Smooth muscle cell (in vitro differentiated cells): ENCODE results near the gene TRHDE. TPM values are rescaled to one million over a fixed set of nuclear protein-coding genes. Genes with fewer than 3 reads are reported as not detected.
"Not testable (repeated sequence)": the region's sequence is repeated elsewhere in the genome, so short reads cannot be mapped to it uniquely, and the experiment has no call there.

Source experiments
- DNase-seq: peaks from one replicate; lab custom pipeline; 2025; ENCODE audit not compliant: unreplicated experiment; lab: John Stamatoyannopoulos, UW
- H2AFZ ChIP-seq: fragments of 200-600 bp; sonication (generic); 2 replicates; pipeline ENCODE4 v1.6.0; 2016; ENCODE audit warnings: antibody characterized with exemption, low read depth, mild to moderate bottlenecking
- H3F3A ChIP-seq: fragments of 200-600 bp; sonication (generic); 2 replicates; pipeline ENCODE4 v1.6.0; 2017; ENCODE audit warnings: antibody characterized with exemption, low read depth
- H3K27ac ChIP-seq: fragments of 200-600 bp; sonication (generic); 2 replicates; pipeline ENCODE4 v1.5.1; 2016; ENCODE audit warnings: low read depth, mild to moderate bottlenecking
- H3K27me3 ChIP-seq: fragments of 200-600 bp; sonication (generic); 2 replicates; pipeline ENCODE4 v1.6.1; 2016; ENCODE audit warnings: low read depth, mild to moderate bottlenecking
- H3K36me3 ChIP-seq: fragments of 200-600 bp; sonication (generic); 2 replicates; pipeline ENCODE4 v1.5.1; 2016; ENCODE audit warnings: low read depth
- H3K4me1 ChIP-seq: fragments of 200-600 bp; sonication (generic); 2 replicates; pipeline ENCODE4 v1.5.1; 2016; ENCODE audit warnings: low read depth
- H3K4me2 ChIP-seq: fragments of 200-600 bp; sonication (generic); 2 replicates; pipeline ENCODE4 v1.6.0; 2016; ENCODE audit warnings: mild to moderate bottlenecking
- H3K4me3 ChIP-seq: fragments of 200-600 bp; sonication (generic); 2 replicates; pipeline ENCODE4 v1.5.1; 2016; ENCODE audit warnings: mild to moderate bottlenecking
- H3K79me2 ChIP-seq: fragments of 200-600 bp; sonication (generic); 2 replicates; pipeline ENCODE4 v1.6.0; 2016; ENCODE audit warnings: low read depth, mild to moderate bottlenecking
- H3K9ac ChIP-seq: fragments of 200-600 bp; sonication (generic); 2 replicates; pipeline ENCODE4 v1.6.0; 2016; ENCODE audit warnings: low read depth
- H3K9me3 ChIP-seq: fragments of 200-600 bp; sonication (generic); replicated peaks from 2 replicates; pipeline ENCODE4 v1.5.1; 2016; ENCODE audit warnings: low read depth
- H4K20me1 ChIP-seq: fragments of 200-600 bp; sonication (generic); 2 replicates; pipeline ENCODE4 v1.6.0; 2016; ENCODE audit warnings: low read depth
- CTCF ChIP-seq: fragments of 200-600 bp; sonication (generic); IDR thresholded peaks from 2 replicates; pipeline ENCODE4 v1.5.1; 2017; ENCODE audit warnings: borderline replicate concordance, mild to moderate bottlenecking, antibody characterized with exemption; ENCODE audit not compliant: insufficient read depth, poor library complexity, severe bottlenecking
- WGBS: methylation state at CpG from one replicate; pipeline ENCODE4 v1.1.7; 2016; ENCODE audit warnings: low lambda C conversion rate; 5-methylcytosine and 5-hydroxymethylcytosine counted together
- polyA plus RNA-seq: library from polyadenylated mRNA; unstranded; fragments of >200 nt; fragmentation: Nextera tagmentation; extraction: Ambion mirVana; gene quantifications from 2 replicates; pipeline ENCODE4 v1.2.1, GENCODE V29; 2016
- total RNA-seq: library from RNA; depleted of rRNA; stranded (reverse); fragments of >200 nt; gene quantifications from 2 replicates; pipeline ENCODE4 v1.2.3, GENCODE V29; 2014

Gene TRHDE
- total and polyA plus RNA-seq, 2 experiments from 2014 or later = 0.32 to 0.81 TPM

DNA sequence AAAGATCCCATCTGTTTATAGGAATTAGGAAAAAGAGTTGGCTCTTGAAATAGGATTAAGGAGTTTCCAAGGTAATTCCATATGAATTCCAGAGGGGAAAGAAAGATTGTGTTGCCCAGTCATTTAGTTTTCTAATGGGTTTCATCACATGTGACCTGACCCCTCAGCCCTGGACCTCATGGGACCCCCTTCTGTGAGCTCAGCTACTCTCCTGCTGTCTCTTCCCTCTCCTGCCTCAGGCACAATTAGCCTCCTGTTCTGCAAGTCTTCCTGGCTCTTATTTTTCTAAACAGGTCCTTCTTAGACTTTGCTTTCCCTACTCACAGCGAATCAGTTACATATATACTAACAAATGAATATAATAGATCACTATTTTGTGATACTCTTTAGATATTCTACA lies 237.7 kb downstream of the TRHDE start:
- H4K20me1 ChIP-seq = no peaks in the 10 kb centered on the region
- no peaks in the 10 kb centered on the region for H3K36me3 ChIP-seq
- no peak overlapping the region for H3K4me3 ChIP-seq
- H2AFZ ChIP-seq = no peak overlapping the region
- no peak overlapping the region for H3K9ac ChIP-seq
- DNase-seq = no peak
- H3K4me2 ChIP-seq = no peak overlapping the region
- H3F3A ChIP-seq = no peaks in the 10 kb centered on the region
- WGBS = 91% methylated on average over 1 of the region's 1 CpG
- H3K4me1 ChIP-seq = peaks cover 14% of the 10 kb centered on the region
- TF ChIP-seq CTCF = no peak
- no peaks in the 10 kb centered on the region for H3K79me2 ChIP-seq
- no peaks in the 10 kb centered on the region for H3K9me3 ChIP-seq
- H3K27ac ChIP-seq = no peak overlapping the region
- H3K27me3 ChIP-seq = no peaks in the 10 kb centered on the region

DNA sequence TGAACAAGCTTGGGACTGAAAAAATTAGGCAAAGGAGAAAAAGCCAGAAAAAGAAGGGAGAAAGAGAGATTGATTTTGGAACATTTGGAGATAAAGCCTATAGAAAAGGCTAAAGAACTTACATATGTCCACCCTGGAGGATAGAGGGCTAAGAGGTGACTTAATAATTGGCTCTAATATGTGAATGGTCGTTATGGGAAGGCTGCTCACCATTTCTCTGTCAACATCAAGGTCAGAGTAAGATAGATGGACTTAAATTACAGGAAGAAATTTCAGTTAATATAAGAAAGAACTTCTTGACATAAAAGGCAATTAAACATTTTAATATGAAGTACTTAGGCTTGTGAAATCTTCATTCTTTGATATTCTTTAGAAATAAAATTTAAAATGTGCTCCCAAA lies 238.6 kb downstream of the TRHDE start:
- Histone ChIP-seq H3K79me2 (no peaks in the 10 kb centered on the region), H2AFZ (no peak overlapping the region), H3K9me3 (no peaks in the 10 kb centered on the region), H4K20me1 (no peaks in the 10 kb centered on the region), H3K9ac (no peak overlapping the region), H3K27me3 (no peaks in the 10 kb centered on the region), H3K4me1 (peaks cover 14% of the 10 kb centered on the region), H3K36me3 (no peaks in the 10 kb centered on the region), H3K27ac (no peak overlapping the region), H3K4me2 (no peak overlapping the region), H3F3A (no peaks in the 10 kb centered on the region), H3K4me3 (no peak overlapping the region)
- WGBS = 79% methylated on average over 1 of the region's 1 CpG
- TF ChIP-seq CTCF = no peak
- no peak for DNase-seq

- Histone ChIP-seq H3F3A (no peaks in the 10 kb centered on the region), H3K9me3 (no peaks in the 10 kb centered on the region), H3K36me3 (no peaks in the 10 kb centered on the region), H3K27ac (no peak overlapping the region), H3K4me3 (peak overlapping the region; percentile 1), H3K27me3 (no peaks in the 10 kb centered on the region), H3K79me2 (no peaks in the 10 kb centered on the region), H3K4me1 (peaks cover 14% of the 10 kb centered on the region), H2AFZ (peak overlapping the region; percentile 63), H4K20me1 (no peaks in the 10 kb centered on the region), H3K9ac (no peak overlapping the region), H3K4me2 (peak overlapping the region; percentile 67)
- no peak for DNase-seq
- TF ChIP-seq CTCF = no peak
- WGBS = 89% methylated on average over 2 of the region's 2 CpGs
Observed at GRCh38 chr12:72511498-72511897, 239.3 kb downstream of the TRHDE start.

DNA sequence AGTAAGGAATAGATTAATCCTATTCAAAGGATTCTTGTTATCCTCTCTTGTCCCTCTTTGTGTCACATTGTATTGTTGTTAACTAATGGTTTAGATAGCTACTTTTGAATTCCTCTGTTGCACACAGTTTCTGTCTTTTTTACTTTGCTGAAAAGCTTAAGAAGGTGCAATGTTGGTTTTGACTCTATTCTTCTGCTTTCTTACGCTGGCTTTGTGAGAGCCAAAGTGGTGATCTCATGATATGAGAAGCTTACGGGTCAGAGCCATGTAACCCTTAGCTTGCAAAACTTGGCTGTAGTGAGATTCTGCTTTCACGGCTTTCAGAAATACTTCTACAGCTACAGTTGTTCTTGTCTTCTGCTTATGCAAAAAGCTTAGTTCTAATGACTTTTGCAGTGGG lies 239.7 kb downstream of the TRHDE start:
- peak overlapping the region; percentile 63 for H2AFZ ChIP-seq
- no peak for TF ChIP-seq CTCF
- no peaks in the 10 kb centered on the region for H3K27me3 ChIP-seq
- no peak overlapping the region for H3K27ac ChIP-seq
- peak overlapping the region; percentile 1 for H3K4me3 ChIP-seq
- 50% methylated on average over 3 of the region's 3 CpGs for WGBS
- no peak for DNase-seq
- H3K4me2 ChIP-seq = peak overlapping the region; percentile 67
- no peaks in the 10 kb centered on the region for H4K20me1 ChIP-seq
- no peaks in the 10 kb centered on the region for H3K79me2 ChIP-seq
- H3K4me1 ChIP-seq = peaks cover 14% of the 10 kb centered on the region
- no peak overlapping the region for H3K9ac ChIP-seq
- H3K9me3 ChIP-seq = no peaks in the 10 kb centered on the region
- no peaks in the 10 kb centered on the region for H3K36me3 ChIP-seq
- no peaks in the 10 kb centered on the region for H3F3A ChIP-seq

DNA sequence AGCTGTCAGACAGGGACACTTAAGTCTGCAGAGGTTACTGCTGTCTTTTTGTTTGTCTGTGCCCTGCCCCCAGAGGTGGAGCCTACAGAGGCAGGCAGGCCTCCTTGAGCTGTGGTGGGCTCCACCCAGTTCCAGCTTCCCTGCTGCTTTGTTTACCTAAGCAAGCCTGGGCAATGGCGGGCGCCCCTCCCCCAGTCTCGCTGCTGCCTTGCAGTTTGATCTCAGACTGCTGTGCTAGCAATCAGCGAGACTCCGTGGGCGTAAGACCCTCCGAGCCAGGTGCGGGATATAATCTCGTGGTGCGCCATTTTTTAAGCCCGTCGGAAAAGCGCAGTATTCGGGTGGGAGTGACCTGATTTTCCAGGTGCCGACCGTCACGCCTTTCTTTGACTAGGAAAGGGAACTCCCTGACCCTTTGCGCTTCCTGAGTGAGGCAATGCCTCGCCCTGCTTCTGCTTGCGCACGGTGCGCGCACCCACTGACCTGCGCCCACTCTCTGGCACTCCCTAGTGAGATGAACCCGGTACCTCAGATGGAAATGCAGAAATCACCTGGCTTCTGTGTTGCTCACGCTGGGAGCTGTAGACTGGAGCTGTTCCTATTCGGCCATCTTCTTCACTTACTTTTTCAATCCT lies 248.0 kb downstream of the TRHDE start:
- not testable (repeated sequence) for H3K9me3 ChIP-seq, H3K4me3 ChIP-seq, H3K4me1 ChIP-seq, H3K4me2 ChIP-seq, H3F3A ChIP-seq, H3K27ac ChIP-seq, DNase-seq, H3K27me3 ChIP-seq, H2AFZ ChIP-seq, H3K9ac ChIP-seq, H3K36me3 ChIP-seq, H3K79me2 ChIP-seq, H4K20me1 ChIP-seq
- WGBS = 87% methylated on average over 27 of the region's 27 CpGs
